ENCODE results near the gene SMIM23. TPM values are rescaled to one million over a fixed set of nuclear protein-coding genes. Genes with fewer than 3 reads are reported as not detected.

SMIM23 gene
- total RNA-seq, 1 experiment from 2014 or later = not detected

GRCh38 chr5:171830686-171831085 lies 45.1 kb downstream of the SMIM23 start:
- Mint-ChIP-seq H3K36me3 (peaks cover 15% of the 10 kb centered on the region), H3K9me3 (peaks cover 36% of the 10 kb centered on the region), H3K4me3 (no peak overlapping the region), H3K27ac (no peak overlapping the region), H3K4me1 (no peaks in the 10 kb centered on the region; the same call in 1 of the 2 replicates), H3K27me3 (ENCODE audit: low read depth) (no peaks in the 10 kb centered on the region; the same call in 1 of the 2 replicates)
- ChIA-PET CTCF (no interaction called here), POLR2A (no interaction called here)
- TF ChIP-seq ZNF423 (CRISPR knock-in tag; IDR thresholded peaks at IDR 0.05) (no peak), ZNF232 (CRISPR knock-in tag; IDR thresholded peaks at IDR 0.05) (no peak), ZSCAN18 (CRISPR knock-in tag; IDR thresholded peaks at IDR 0.05) (no peak), FOXJ3 (CRISPR knock-in tag; IDR thresholded peaks at IDR 0.05; ENCODE audit: borderline replicate concordance) (no peak), GTF2I (CRISPR knock-in tag; conservative IDR thresholded peaks at IDR 0.05) (no peak), NFATC4 (CRISPR knock-in tag; IDR thresholded peaks at IDR 0.05) (no peak), SOX15 (CRISPR knock-in tag; IDR thresholded peaks at IDR 0.05) (no peak), ZNF671 (CRISPR knock-in tag; IDR thresholded peaks at IDR 0.05) (no peak)
- TF ChIP-seq, protein P1, sequence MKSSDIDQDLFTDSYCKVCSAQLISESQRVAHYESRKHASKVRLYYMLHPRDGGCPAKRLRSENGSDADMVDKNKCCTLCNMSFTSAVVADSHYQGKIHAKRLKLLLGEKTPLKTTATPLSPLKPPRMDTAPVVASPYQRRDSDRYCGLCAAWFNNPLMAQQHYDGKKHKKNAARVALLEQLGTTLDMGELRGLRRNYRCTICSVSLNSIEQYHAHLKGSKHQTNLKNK (CRISPR knock-in tag; IDR thresholded peaks at IDR 0.05) = no peak
- TF ChIP-seq, protein P2, sequence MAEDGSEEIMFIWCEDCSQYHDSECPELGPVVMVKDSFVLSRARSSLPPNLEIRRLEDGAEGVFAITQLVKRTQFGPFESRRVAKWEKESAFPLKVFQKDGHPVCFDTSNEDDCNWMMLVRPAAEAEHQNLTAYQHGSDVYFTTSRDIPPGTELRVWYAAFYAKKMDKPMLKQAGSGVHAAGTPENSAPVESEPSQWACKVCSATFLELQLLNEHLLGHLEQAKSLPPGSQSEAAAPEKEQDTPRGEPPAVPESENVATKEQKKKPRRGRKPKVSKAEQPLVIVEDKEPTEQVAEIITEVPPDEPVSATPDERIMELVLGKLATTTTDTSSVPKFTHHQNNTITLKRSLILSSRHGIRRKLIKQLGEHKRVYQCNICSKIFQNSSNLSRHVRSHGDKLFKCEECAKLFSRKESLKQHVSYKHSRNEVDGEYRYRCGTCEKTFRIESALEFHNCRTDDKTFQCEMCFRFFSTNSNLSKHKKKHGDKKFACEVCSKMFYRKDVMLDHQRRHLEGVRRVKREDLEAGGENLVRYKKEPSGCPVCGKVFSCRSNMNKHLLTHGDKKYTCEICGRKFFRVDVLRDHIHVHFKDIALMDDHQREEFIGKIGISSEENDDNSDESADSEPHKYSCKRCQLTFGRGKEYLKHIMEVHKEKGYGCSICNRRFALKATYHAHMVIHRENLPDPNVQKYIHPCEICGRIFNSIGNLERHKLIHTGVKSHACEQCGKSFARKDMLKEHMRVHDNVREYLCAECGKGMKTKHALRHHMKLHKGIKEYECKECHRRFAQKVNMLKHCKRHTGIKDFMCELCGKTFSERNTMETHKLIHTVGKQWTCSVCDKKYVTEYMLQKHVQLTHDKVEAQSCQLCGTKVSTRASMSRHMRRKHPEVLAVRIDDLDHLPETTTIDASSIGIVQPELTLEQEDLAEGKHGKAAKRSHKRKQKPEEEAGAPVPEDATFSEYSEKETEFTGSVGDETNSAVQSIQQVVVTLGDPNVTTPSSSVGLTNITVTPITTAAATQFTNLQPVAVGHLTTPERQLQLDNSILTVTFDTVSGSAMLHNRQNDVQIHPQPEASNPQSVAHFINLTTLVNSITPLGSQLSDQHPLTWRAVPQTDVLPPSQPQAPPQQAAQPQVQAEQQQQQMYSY (CRISPR knock-in tag; IDR thresholded peaks at IDR 0.05) = no peak
- DNase-seq (ENCODE audit: low spot score) (no peak), ATAC-seq (no peak)

- TF ChIP-seq SOX15 (CRISPR knock-in tag; IDR thresholded peaks at IDR 0.05) (no peak), CDX4 (CRISPR knock-in tag; IDR thresholded peaks at IDR 0.05; ENCODE audit: borderline replicate concordance) (no peak), CREB1 (CRISPR knock-in tag; IDR thresholded peaks at IDR 0.05) (no peak), NFATC4 (CRISPR knock-in tag; IDR thresholded peaks at IDR 0.05) (no peak)
- ChIA-PET CTCF (no interaction called here), POLR2A (no interaction called here)
These were observed 47.2 kb downstream of the SMIM23 start for GRCh38 chr5:171832775-171833174.

GRCh38 chr5:171834461-171834860 lies 48.8 kb downstream of the SMIM23 start:
- H3K9me3 Mint-ChIP-seq = peaks cover 36% of the 10 kb centered on the region
- ChIA-PET POLR2A (no interaction called here), CTCF (interaction anchor here (1.2 kb wide), 1 partner anchor 24 kb away, joined by 3 read pairs; no protein-coding TSS in a partner anchor)
- no peak overlapping the region for H3K4me3 Mint-ChIP-seq
- ATAC-seq = no peak
- H3K4me1 Mint-ChIP-seq = peaks cover 8% of the 10 kb centered on the region
- DNase-seq (ENCODE audit: low spot score) = no peak
- no peaks in the 10 kb centered on the region; the same call in 1 of the 2 replicates for H3K27me3 Mint-ChIP-seq (ENCODE audit: low read depth)
- H3K27ac Mint-ChIP-seq = no peak overlapping the region
- peaks cover 15% of the 10 kb centered on the region for H3K36me3 Mint-ChIP-seq
- TF ChIP-seq, protein P2 (CRISPR knock-in tag; IDR thresholded peaks at IDR 0.05) = no peak
- TF ChIP-seq ELF4 (CRISPR knock-in tag; IDR thresholded peaks at IDR 0.05; ENCODE audit: low read depth) (no peak), ATF6 (CRISPR knock-in tag; IDR thresholded peaks at IDR 0.05) (no peak), ZNF263 (CRISPR knock-in tag; IDR thresholded peaks at IDR 0.05; ENCODE audit: low read depth) (no peak), PRRX2 (CRISPR knock-in tag; IDR thresholded peaks at IDR 0.05) (no peak), EMX1 (CRISPR knock-in tag; IDR thresholded peaks at IDR 0.05) (no peak), NFE2L1 (CRISPR knock-in tag; IDR thresholded peaks at IDR 0.05) (no peak)

More at GRCh38 chr5:171832775-171833174, 47.2 kb downstream of the SMIM23 start:
- no peak overlapping the region for H3K27ac Mint-ChIP-seq
- H3K4me3 Mint-ChIP-seq = no peak overlapping the region
- peaks cover 36% of the 10 kb centered on the region for H3K9me3 Mint-ChIP-seq
- peaks cover 15% of the 10 kb centered on the region for H3K36me3 Mint-ChIP-seq
- no peaks in the 10 kb centered on the region; the same call in 1 of the 2 replicates for H3K27me3 Mint-ChIP-seq (ENCODE audit: low read depth)
- DNase-seq (ENCODE audit: low spot score) (no peak), ATAC-seq (no peak)
- H3K4me1 Mint-ChIP-seq = peaks cover 8% of the 10 kb centered on the region
